ENCODE results near the gene CAT.

DNA sequence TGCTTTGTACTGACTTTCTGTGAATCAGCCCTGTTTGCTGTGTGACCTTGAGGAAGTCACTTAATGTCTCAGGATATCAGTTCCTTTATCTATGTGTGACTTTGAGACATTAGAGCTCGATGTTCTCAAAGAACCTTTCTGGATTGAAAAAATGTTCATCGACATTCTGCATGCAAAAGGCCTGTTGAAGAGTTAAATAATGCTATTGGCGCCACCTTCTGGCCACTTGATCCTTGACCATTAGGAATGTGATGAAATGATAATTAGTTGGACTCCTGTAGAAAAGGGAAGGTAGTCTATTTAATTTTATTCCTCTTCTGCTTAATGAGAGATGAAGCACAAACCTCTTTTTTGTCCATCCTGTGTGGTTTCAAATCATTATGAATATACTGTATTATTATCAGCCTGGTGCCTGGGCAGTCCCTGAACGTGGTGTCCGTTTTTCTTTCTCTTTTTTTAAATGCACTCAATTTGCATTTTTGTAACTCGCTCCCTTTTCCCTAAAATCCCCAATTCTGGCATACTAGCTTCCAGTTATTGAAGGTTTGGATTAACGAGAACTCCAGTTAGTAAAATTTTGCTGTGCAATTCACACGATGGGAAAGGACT is 54.2 kb downstream of the CAT start:
- TF ChIP-seq, protein P1, sequence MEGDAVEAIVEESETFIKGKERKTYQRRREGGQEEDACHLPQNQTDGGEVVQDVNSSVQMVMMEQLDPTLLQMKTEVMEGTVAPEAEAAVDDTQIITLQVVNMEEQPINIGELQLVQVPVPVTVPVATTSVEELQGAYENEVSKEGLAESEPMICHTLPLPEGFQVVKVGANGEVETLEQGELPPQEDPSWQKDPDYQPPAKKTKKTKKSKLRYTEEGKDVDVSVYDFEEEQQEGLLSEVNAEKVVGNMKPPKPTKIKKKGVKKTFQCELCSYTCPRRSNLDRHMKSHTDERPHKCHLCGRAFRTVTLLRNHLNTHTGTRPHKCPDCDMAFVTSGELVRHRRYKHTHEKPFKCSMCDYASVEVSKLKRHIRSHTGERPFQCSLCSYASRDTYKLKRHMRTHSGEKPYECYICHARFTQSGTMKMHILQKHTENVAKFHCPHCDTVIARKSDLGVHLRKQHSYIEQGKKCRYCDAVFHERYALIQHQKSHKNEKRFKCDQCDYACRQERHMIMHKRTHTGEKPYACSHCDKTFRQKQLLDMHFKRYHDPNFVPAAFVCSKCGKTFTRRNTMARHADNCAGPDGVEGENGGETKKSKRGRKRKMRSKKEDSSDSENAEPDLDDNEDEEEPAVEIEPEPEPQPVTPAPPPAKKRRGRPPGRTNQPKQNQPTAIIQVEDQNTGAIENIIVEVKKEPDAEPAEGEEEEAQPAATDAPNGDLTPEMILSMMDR (IDR thresholded peaks at IDR 0.05; ENCODE audit: insufficient read depth, low read length, poor library complexity, severe bottlenecking) = peak; percentile 54
- TF ChIP-seq EZH2phosphoT487 (conservative IDR thresholded peaks at IDR 0.05; ENCODE audit: low read length) = no peak
